Measurements from ENCODE around the gene QSOX1.

Gene QSOX1

GRCh38 chr1:180231506-180231921 is 76.8 kb downstream of the QSOX1 start:
- peak; percentile 31 for DNase-seq (ENCODE audit: low read depth)

DNA sequence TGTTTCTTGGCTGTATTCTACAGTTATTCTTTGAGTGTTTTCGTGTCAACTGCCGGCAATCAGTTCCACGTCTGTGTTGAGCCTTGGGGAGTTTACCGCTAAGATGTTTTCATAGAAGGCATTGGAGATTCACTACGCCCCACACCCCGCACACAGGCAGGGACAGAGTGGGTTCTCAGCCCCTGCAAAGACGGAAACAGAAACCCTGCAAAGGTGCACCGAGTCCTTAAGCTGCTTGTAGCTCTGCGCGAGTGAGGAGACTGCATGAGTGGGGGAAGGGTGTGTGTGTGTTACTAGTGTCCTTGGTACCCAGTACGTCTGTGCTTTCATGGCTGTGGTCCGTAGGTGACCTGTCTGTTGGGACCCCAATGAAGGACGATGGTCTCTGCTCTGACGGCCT is 77.3 kb downstream of the QSOX1 start:
- TF ChIP-seq, protein P1, sequence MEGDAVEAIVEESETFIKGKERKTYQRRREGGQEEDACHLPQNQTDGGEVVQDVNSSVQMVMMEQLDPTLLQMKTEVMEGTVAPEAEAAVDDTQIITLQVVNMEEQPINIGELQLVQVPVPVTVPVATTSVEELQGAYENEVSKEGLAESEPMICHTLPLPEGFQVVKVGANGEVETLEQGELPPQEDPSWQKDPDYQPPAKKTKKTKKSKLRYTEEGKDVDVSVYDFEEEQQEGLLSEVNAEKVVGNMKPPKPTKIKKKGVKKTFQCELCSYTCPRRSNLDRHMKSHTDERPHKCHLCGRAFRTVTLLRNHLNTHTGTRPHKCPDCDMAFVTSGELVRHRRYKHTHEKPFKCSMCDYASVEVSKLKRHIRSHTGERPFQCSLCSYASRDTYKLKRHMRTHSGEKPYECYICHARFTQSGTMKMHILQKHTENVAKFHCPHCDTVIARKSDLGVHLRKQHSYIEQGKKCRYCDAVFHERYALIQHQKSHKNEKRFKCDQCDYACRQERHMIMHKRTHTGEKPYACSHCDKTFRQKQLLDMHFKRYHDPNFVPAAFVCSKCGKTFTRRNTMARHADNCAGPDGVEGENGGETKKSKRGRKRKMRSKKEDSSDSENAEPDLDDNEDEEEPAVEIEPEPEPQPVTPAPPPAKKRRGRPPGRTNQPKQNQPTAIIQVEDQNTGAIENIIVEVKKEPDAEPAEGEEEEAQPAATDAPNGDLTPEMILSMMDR (IDR thresholded peaks at IDR 0.05; ENCODE audit: low read length, missing control alignments) = no peak
- H3K4me3 ChIP-seq (replicated peaks; ENCODE audit: low read depth, low read length) = no peak overlapping the region
- DNase-seq (ENCODE audit: low read depth) = no peak

More at GRCh38 chr1:180231506-180231921, 76.8 kb downstream of the QSOX1 start:
- H3K4me3 ChIP-seq (replicated peaks; ENCODE audit: low read depth, low read length) = peak overlapping the region; percentile 52
- TF ChIP-seq, protein P1 (IDR thresholded peaks at IDR 0.05; ENCODE audit: low read length, missing control alignments) = no peak

DNA sequence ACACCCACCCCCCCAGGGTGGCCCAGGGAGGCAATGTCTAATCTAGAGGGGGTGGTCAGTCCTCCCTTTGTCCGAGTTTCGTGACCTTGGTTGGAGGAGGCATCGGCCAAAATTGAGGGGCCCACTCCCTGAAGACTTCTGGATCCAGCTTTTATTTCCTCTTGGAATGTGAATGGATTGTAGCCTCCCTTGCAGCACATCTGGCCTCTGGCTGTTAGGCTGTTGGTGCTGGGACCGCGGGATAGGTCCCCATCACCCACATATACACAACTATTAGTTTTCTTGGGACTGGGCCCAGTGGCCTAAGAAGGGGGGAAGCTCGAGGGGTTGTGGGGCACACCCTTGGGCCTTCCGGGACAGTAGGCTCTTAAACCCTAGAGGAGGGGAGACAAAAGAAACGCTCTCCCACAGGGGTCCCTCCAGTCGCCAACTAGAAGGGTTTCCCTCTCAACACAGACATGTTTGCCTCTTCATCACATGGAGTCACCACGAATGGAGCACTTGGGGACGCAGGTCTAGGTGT is 77.9 kb downstream of the QSOX1 start:
- no peak for DNase-seq (ENCODE audit: low read depth)
- TF ChIP-seq, protein P1 (IDR thresholded peaks at IDR 0.05; ENCODE audit: low read length, missing control alignments) = no peak
- H3K4me3 ChIP-seq (replicated peaks; ENCODE audit: low read depth, low read length) = no peak overlapping the region

GRCh38 chr1:180233191-180234011 is 78.7 kb downstream of the QSOX1 start:
- TF ChIP-seq, protein P1 (IDR thresholded peaks at IDR 0.05; ENCODE audit: low read length, missing control alignments) = no peak
- no peak for DNase-seq (ENCODE audit: low read depth)
- H3K4me3 ChIP-seq (replicated peaks; ENCODE audit: low read depth, low read length) = no peak overlapping the region

DNA sequence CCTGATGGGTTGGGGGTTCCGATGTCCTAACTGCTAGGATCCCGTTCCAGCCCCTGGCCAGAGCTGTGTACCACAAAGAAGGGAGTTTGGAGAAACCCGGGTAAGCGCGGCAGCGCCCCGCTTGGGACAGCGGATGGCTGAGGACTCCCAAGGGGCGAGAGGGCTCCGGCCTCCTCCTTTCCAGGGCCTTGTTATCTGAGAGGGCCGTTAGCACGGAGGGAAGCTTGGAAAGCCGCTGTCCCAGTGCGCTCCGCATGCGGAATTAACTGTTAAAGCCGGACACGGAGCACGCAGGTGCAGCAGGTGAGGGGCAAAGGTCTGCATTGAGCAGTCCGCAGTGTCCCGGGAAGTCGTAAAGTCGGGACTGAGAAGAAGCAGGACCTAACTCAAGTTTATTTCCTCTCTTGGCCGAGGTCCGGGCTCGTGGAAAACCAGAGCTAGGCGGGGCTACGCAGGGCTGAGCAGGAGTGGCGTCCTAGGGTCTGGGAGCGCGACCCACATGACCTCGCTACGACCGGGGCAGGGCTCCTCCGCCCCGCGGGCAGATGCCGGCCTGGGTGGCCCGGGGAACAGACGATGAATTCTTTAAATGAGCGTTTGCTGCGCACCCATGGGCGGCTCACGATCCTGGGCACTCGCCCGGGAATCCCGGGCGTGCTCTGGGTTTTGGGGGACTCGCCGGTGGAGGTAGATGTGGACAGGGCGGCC is 79.9 kb downstream of the QSOX1 start:
- TF ChIP-seq, protein P1 (IDR thresholded peaks at IDR 0.05; ENCODE audit: low read length, missing control alignments) = no peak
- H3K4me3 ChIP-seq (replicated peaks; ENCODE audit: low read depth, low read length) = no peak overlapping the region
- no peak for DNase-seq (ENCODE audit: low read depth)

DNA sequence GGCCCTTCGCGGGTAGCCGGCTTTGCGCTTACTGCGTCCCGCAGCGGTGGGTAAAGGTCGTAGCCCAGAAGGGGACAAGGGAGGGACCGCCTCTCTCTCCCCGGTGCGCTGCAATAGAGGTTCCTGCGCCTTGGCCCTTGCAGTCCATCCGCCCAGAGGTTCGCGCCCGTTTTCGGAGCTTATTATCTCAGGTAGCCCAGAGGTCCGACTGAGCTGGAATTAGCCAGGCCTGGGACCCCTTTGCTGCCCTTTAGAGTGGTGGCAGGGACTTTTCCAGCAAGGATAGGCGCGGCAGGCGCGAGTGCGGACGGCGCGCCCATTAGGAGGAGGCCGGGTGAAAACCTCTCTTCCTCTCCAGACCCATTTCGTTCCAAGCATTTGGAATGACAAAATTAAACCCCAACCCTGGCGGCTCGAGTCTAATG is 80.4 kb downstream of the QSOX1 start:
- TF ChIP-seq, protein P1 (IDR thresholded peaks at IDR 0.05; ENCODE audit: low read length, missing control alignments) = no peak
- no peak overlapping the region for H3K4me3 ChIP-seq (replicated peaks; ENCODE audit: low read depth, low read length)
- DNase-seq (ENCODE audit: low read depth) = no peak

All from fibroblast of pulmonary artery (primary cell).